T-cell (primary cell): ENCODE measurements around the gene NCOR2. TPM values are rescaled to one million over a fixed set of nuclear protein-coding genes. Genes with fewer than 3 reads are reported as not detected.

ENCODE experiments used
- ATAC-seq, 4 experiments: fragments of 200-7000 bp in 3 of 4; fragments of 150-1000 bp in 1 of 4; cut with Tn5 transposase; replicated peaks in 1 of 4; 1 replicate in 3 of 4; 2 replicates in 1 of 4; pipeline ENCODE4 v1.10.0; 2021; ENCODE audit warnings: moderate library complexity in 3 of 4, mild to moderate bottlenecking in 2 of 4, moderate number of reproducible peaks in 1 of 4
- CTCF ChIA-PET, 2 donors: fragments of 300-600 bp; sonication (Branson Sonifier 250); formaldehyde crosslinking; loops; one replicate each; lab custom pipeline; 2022; ENCODE audit warnings: antibody characterized with exemption in 2 of 2; lab: Charles Lee
- POLR2A ChIA-PET, 2 donors: fragments of 300-600 bp; sonication (Branson Sonifier 250); formaldehyde crosslinking; loops; one replicate each; lab custom pipeline; 2022; ENCODE audit warnings: antibody characterized with exemption in 2 of 2; lab: Charles Lee
- DNase-seq, 35 experiments: peaks; one replicate each; pipeline versions ENCODE4 v3.0.0 to v3.0.0-alpha.2; 2013 to 2023
- H3K27ac ChIP-seq: one replicate; pipeline ENCODE4 v1.5.1; 2013; ENCODE audit warnings: low read length
- H3K27me3 ChIP-seq, 2 experiments: replicated peaks in 1 of 2; 1 replicate in 1 of 2; 2 replicates in 1 of 2; pipeline versions ENCODE4 v1.6.1 to v1.7.0; 2013; ENCODE audit warnings: low read length in 1 of 2, mixed read lengths in 1 of 2; ENCODE audit not compliant: control insufficient read depth in 2 of 2, insufficient read depth in 2 of 2; ENCODE audit errors: extremely low read depth in 1 of 2
- H3K36me3 ChIP-seq, 2 donors: 1 replicate in 1 of 2; 2 replicates in 1 of 2; pipeline versions ENCODE4 v1.6.1 to v1.7.0; 2013; ENCODE audit warnings: low read length in 1 of 2; ENCODE audit not compliant: control insufficient read depth in 2 of 2, insufficient read depth in 1 of 2; ENCODE audit errors: extremely low read depth in 1 of 2
- H3K4me1 ChIP-seq, 2 experiments: 1 replicate in 1 of 2; 2 replicates in 1 of 2; pipeline versions ENCODE4 v1.6.1 to v1.7.0; 2013; ENCODE audit warnings: low read length in 2 of 2, mixed read lengths in 1 of 2; ENCODE audit not compliant: insufficient read depth in 2 of 2, control insufficient read depth in 1 of 2; ENCODE audit errors: extremely low read depth in 1 of 2
- H3K4me3 ChIP-seq, 2 donors: 1 replicate in 1 of 2; 2 replicates in 1 of 2; pipeline versions ENCODE4 v1.5.1 to v1.7.0; 2013; ENCODE audit warnings: mild to moderate bottlenecking in 2 of 2, low read length in 1 of 2, moderate library complexity in 1 of 2; ENCODE audit not compliant: control insufficient read depth in 1 of 2; ENCODE audit errors: extremely low read depth in 1 of 2
- H3K9me3 ChIP-seq: 2 replicates; pipeline ENCODE4 v1.7.0; 2013
- H3K27ac Mint-ChIP-seq, 2 donors: one replicate each; pipeline ENCODE4 v1.8.0; 2020 to 2021; ENCODE audit warnings: mild to moderate bottlenecking in 2 of 2, mixed read lengths in 2 of 2
- H3K27me3 Mint-ChIP-seq, 2 donors: one replicate each; pipeline ENCODE4 v1.8.0; 2021 to 2022; ENCODE audit warnings: mixed read lengths in 2 of 2
- H3K36me3 Mint-ChIP-seq: one replicate; pipeline ENCODE4 v1.8.0; 2021; ENCODE audit warnings: mixed read lengths
- H3K4me1 Mint-ChIP-seq, 3 donors: one replicate each; pipeline ENCODE4 v1.8.0; 2020 to 2022; ENCODE audit warnings: mixed read lengths in 3 of 3, mild to moderate bottlenecking in 1 of 3
- H3K4me3 Mint-ChIP-seq, 3 donors: one replicate each; pipeline ENCODE4 v1.8.0; 2020 to 2022; ENCODE audit warnings: mild to moderate bottlenecking in 3 of 3, mixed read lengths in 3 of 3, moderate library complexity in 3 of 3
- H3K9me3 Mint-ChIP-seq, 3 donors: one replicate each; pipeline ENCODE4 v1.8.0; 2020 to 2022; ENCODE audit warnings: mixed read lengths in 3 of 3
- WGBS: methylation state at CpG from one replicate; pipeline ENCODE4 v1.1.5; 2013; ENCODE audit warnings: missing lambda C conversion rate; ENCODE audit not compliant: insufficient coverage; 5-methylcytosine and 5-hydroxymethylcytosine counted together
- total RNA-seq, 35 experiments: library from RNA in 6 of 35; stranded (reverse) in 6 of 35; fragments of 120-200 nt in 1 of 35; gene quantifications; one replicate each; pipeline versions ENCODE4 v1.2.1 to v1.2.4 and lab custom pipeline; 2013 to 2026

NCOR2 gene
- total RNA-seq (100 to 1,000 TPM; 108 to 140 (median 127) TPM), total RNA-seq (lab: John Stamatoyannopoulos, UW) (34.0 to 109 (median 64.1) reads per million in 29 experiments)
- total RNA-seq (2013): 34.1 TPM

GRCh38 chr12:124566997-124567672 is at the start of gene NCOR2:
Gene NCOR2 (minus strand): TSS chr12:124567612. CDS start chr12:124495251, 72,361 bp downstream.
- POLR2A ChIA-PET: no interaction called here
- DNase-seq (peak in 31 of 35 experiments; percentile 9 to 71 (median 38)), ATAC-seq (peak; percentile 47 to 57 (median 51))
- Mint-ChIP-seq H3K27me3 (no peaks in the 10 kb centered on the region), H3K4me1 (peaks cover 23 to 38% (median 34%) of the 10 kb centered on the region in 3 donors), H3K4me3 (peak within 1 kb of the TSS; percentile 86 to 95 (median 91)), H3K9me3 (no peaks in the 10 kb centered on the region), H3K36me3 (no peaks in the 10 kb centered on the region), H3K27ac (peak within 1 kb of the TSS; percentile 76 to 90)
- Histone ChIP-seq H3K4me3 (peak within 1 kb of the TSS; percentile 96 to 99), H3K4me1 (peaks cover 17 to 51% of the 10 kb centered on the region in 2 experiments), H3K36me3 (peaks cover 0 to 7% of the 10 kb centered on the region in 2 donors), H3K27me3 (no peaks in the 10 kb centered on the region), H3K27ac (peak within 1 kb of the TSS; percentile 89), H3K9me3 (no peaks in the 10 kb centered on the region)
- CTCF ChIA-PET: interaction anchor here in 1 of 2 donors (0.6 kb wide), 1 partner anchor 293 kb away, joined by 3 read pairs; no protein-coding TSS in a partner anchor
- under 1% methylated on average over 65 of the region's 106 CpGs for WGBS

GRCh38 chr12:124616394-124617221 is 49.2 kb upstream of the NCOR2 start:
- POLR2A ChIA-PET: no interaction called here
- Mint-ChIP-seq H3K4me1 (peaks cover 0 to 5% (median 3%) of the 10 kb centered on the region in 3 donors), H3K27ac (no peak overlapping the region), H3K4me3 (no peak overlapping the region), H3K9me3 (no peaks in the 10 kb centered on the region), H3K36me3 (peaks cover 2% of the 10 kb centered on the region), H3K27me3 (no peaks in the 10 kb centered on the region)
- 57% methylated on average over 18 of the region's 20 CpGs for WGBS
- DNase-seq: no peak
- no peak overlapping the region for H3K27ac ChIP-seq
- H3K27me3 ChIP-seq: peaks cover 0 to 14% of the 10 kb centered on the region in 2 experiments
- H3K4me1 ChIP-seq: no peaks in the 10 kb centered on the region
- no peaks in the 10 kb centered on the region for H3K36me3 ChIP-seq
- no peak overlapping the region for H3K4me3 ChIP-seq
- H3K9me3 ChIP-seq: no peaks in the 10 kb centered on the region
- CTCF ChIA-PET: no interaction called here
- ATAC-seq: no peak

GRCh38 chr12:124614512-124615292 is 47.3 kb upstream of the NCOR2 start:
- H3K4me1 ChIP-seq: peaks cover 5 to 11% of the 10 kb centered on the region in 2 experiments
- CTCF ChIA-PET: no interaction called here
- no peak overlapping the region for H3K27ac Mint-ChIP-seq
- no peak overlapping the region for H3K4me3 Mint-ChIP-seq
- no peak overlapping the region for H3K27ac ChIP-seq
- no peak overlapping the region for H3K4me3 ChIP-seq
- no peaks in the 10 kb centered on the region for H3K27me3 Mint-ChIP-seq
- H3K36me3 ChIP-seq: no peaks in the 10 kb centered on the region
- no peaks in the 10 kb centered on the region for H3K9me3 Mint-ChIP-seq
- WGBS: 90% methylated on average over 5 of the region's 6 CpGs
- H3K4me1 Mint-ChIP-seq: peaks cover 7 to 17% (median 12%) of the 10 kb centered on the region in 3 donors
- H3K27me3 ChIP-seq: peaks cover 0 to 20% of the 10 kb centered on the region in 2 experiments
- DNase-seq (no peak), ATAC-seq (no peak)
- POLR2A ChIA-PET: no interaction called here
- H3K36me3 Mint-ChIP-seq: peaks cover 2% of the 10 kb centered on the region
- no peaks in the 10 kb centered on the region for H3K9me3 ChIP-seq

GRCh38 chr12:124613151-124613585 is 45.8 kb upstream of the NCOR2 start:
- no peaks in the 10 kb centered on the region for H3K9me3 ChIP-seq
- 100% methylated on average over 1 of the region's 3 CpGs for WGBS
- DNase-seq: no peak
- peaks cover 2% of the 10 kb centered on the region for H3K36me3 Mint-ChIP-seq
- H3K27ac Mint-ChIP-seq: no peak overlapping the region
- no peak for ATAC-seq
- H3K27me3 ChIP-seq: peaks cover 0 to 26% of the 10 kb centered on the region in 2 experiments
- peaks cover 22 to 33% (median 27%) of the 10 kb centered on the region in 3 donors for H3K4me1 Mint-ChIP-seq
- no peaks in the 10 kb centered on the region for H3K36me3 ChIP-seq
- CTCF ChIA-PET: interaction anchor here in 1 of 2 donors (0.6 kb wide), 1 partner anchor 20 kb away, joined by 3 read pairs; no protein-coding TSS in a partner anchor
- H3K4me1 ChIP-seq: peaks cover 11 to 26% of the 10 kb centered on the region in 2 experiments
- H3K4me3 ChIP-seq: no peak overlapping the region
- H3K27ac ChIP-seq: no peak overlapping the region
- H3K9me3 Mint-ChIP-seq: no peaks in the 10 kb centered on the region
- no peak overlapping the region for H3K4me3 Mint-ChIP-seq
- no peaks in the 10 kb centered on the region for H3K27me3 Mint-ChIP-seq
- POLR2A ChIA-PET: no interaction called here

GRCh38 chr12:124612410-124612680 is 44.9 kb upstream of the NCOR2 start:
- peaks cover 30 to 41% (median 36%) of the 10 kb centered on the region in 3 donors for H3K4me1 Mint-ChIP-seq
- H3K4me3 ChIP-seq: no peak overlapping the region
- H3K27me3 ChIP-seq: peaks cover 0 to 24% of the 10 kb centered on the region in 2 experiments
- no peaks in the 10 kb centered on the region for H3K27me3 Mint-ChIP-seq
- H3K4me1 ChIP-seq: peaks cover 11 to 33% of the 10 kb centered on the region in 2 experiments
- H3K36me3 Mint-ChIP-seq: peaks cover 2% of the 10 kb centered on the region
- no peaks in the 10 kb centered on the region for H3K36me3 ChIP-seq
- ChIA-PET POLR2A (no interaction called here), CTCF (no interaction called here)
- no peaks in the 10 kb centered on the region for H3K9me3 ChIP-seq
- no peak overlapping the region for H3K27ac ChIP-seq
- WGBS: 55% methylated on average over 4 of the region's 4 CpGs
- H3K9me3 Mint-ChIP-seq: no peaks in the 10 kb centered on the region
- DNase-seq (no peak), ATAC-seq (no peak)
- no peak overlapping the region for H3K27ac Mint-ChIP-seq
- H3K4me3 Mint-ChIP-seq: no peak overlapping the region
